HepG2 (cell line): ENCODE measurements around the gene PCYT2. TPM values are rescaled to one million over a fixed set of nuclear protein-coding genes. Genes with fewer than 3 reads are reported as not detected.

Experiments used
- ATF4 ChIP-seq, 2 experiments: fragments of 450-650 bp in 1 of 2; sonication (generic) in 1 of 2; formaldehyde crosslinking; IDR thresholded peaks; 2 replicates each; pipeline versions ENCODE4 v1.5.0 to v1.8.0; 2020 to 2022; ENCODE audit warnings: mild to moderate bottlenecking in 1 of 2, missing genetic modification reagents in 1 of 2
- BATF2 ChIP-seq: sonication (generic); formaldehyde crosslinking; IDR thresholded peaks from 2 replicates; pipeline ENCODE4 v1.8.0; 2022; ENCODE audit warnings: mild to moderate bottlenecking, missing genetic modification reagents, moderate library complexity
- CENPBD1 ChIP-seq: sonication (generic); formaldehyde crosslinking; IDR thresholded peaks from 2 replicates; pipeline ENCODE4 v1.8.0; 2022; ENCODE audit warnings: missing genetic modification reagents, low read depth, mild to moderate bottlenecking, borderline replicate concordance
- CENPT ChIP-seq: sonication (generic); formaldehyde crosslinking; IDR thresholded peaks from 2 replicates; pipeline ENCODE4 v1.8.0; 2022; ENCODE audit warnings: low read depth, mild to moderate bottlenecking, moderate library complexity, missing genetic modification reagents
- DMAP1 ChIP-seq: IDR thresholded peaks from 2 replicates; pipeline ENCODE4 v1.6.1; 2016
- DZIP1 ChIP-seq: sonication (generic); formaldehyde crosslinking; IDR thresholded peaks from 2 replicates; pipeline ENCODE4 v1.5.0; 2020; ENCODE audit warnings: mild to moderate bottlenecking, missing genetic modification reagents
- HMG20A ChIP-seq: IDR thresholded peaks from 2 replicates; pipeline ENCODE4 v1.6.1; 2016; ENCODE audit warnings: borderline replicate concordance
- KDM5A ChIP-seq: fragments of 200-600 bp; sonication (generic); IDR thresholded peaks from 2 replicates; pipeline ENCODE4 v1.7.0; 2018; ENCODE audit warnings: antibody characterized with exemption, mild to moderate bottlenecking, low read length, borderline replicate concordance
- NFE2L2 ChIP-seq: fragments of 150-350 bp; IDR thresholded peaks from 2 replicates; pipeline ENCODE4 v1.6.1; 2014; ENCODE audit warnings: low read length
- NKX3-1 ChIP-seq: sonication (generic); formaldehyde crosslinking; IDR thresholded peaks from 2 replicates; pipeline ENCODE4 v1.5.0; 2020; ENCODE audit warnings: missing genetic modification reagents
- RBAK ChIP-seq: sonication (generic); formaldehyde crosslinking; IDR thresholded peaks from 2 replicates; pipeline ENCODE4 v1.5.1; 2020; ENCODE audit warnings: mild to moderate bottlenecking, missing genetic modification reagents
- RXRA ChIP-seq: sonication (generic); formaldehyde crosslinking; IDR thresholded peaks from 2 replicates; pipeline ENCODE4 v1.5.1; 2020; ENCODE audit warnings: missing genetic modification reagents
- SKI ChIP-seq: fragments of 450-650 bp; IDR thresholded peaks from one replicate; pipeline ENCODE4 v1.6.1; 2018; ENCODE audit warnings: mild to moderate bottlenecking; ENCODE audit not compliant: partially characterized antibody
- SMAD3 ChIP-seq: sonication (generic); formaldehyde crosslinking; IDR thresholded peaks from 2 replicates; pipeline ENCODE4 v1.4.0; 2020; ENCODE audit warnings: missing genetic modification reagents
- SP2 ChIP-seq: sonication (generic); formaldehyde crosslinking; IDR thresholded peaks from 2 replicates; pipeline ENCODE4 v1.5.1; 2020; ENCODE audit warnings: mild to moderate bottlenecking, missing genetic modification reagents
- SP5 ChIP-seq: IDR thresholded peaks from 2 replicates; pipeline ENCODE4 v1.6.1; 2016; ENCODE audit warnings: low read depth, borderline replicate concordance
- TEAD3 ChIP-seq: optimal IDR thresholded peaks from 2 replicates; pipeline ENCODE3; 2016; ENCODE audit warnings: borderline replicate concordance
- WIZ ChIP-seq: sonication (generic); formaldehyde crosslinking; IDR thresholded peaks from 2 replicates; pipeline ENCODE4 v1.5.1; 2020; ENCODE audit warnings: mild to moderate bottlenecking, missing genetic modification reagents
- XRCC5 ChIP-seq: fragments of 200-400 bp; formaldehyde crosslinking; optimal IDR thresholded peaks from 2 replicates; pipeline ENCODE3; 2017; ENCODE audit warnings: mild to moderate bottlenecking, low read length
- ZKSCAN5 ChIP-seq: sonication (generic); formaldehyde crosslinking; IDR thresholded peaks from 2 replicates; pipeline ENCODE4 v1.5.1; 2020; ENCODE audit warnings: mild to moderate bottlenecking, missing genetic modification reagents
- ZNF264 ChIP-seq: sonication (generic); formaldehyde crosslinking; IDR thresholded peaks from 2 replicates; pipeline ENCODE4 v1.4.0; 2020; ENCODE audit warnings: missing genetic modification reagents
- ZNF441 ChIP-seq: sonication (generic); formaldehyde crosslinking; IDR thresholded peaks from 2 replicates; pipeline ENCODE4 v1.7.0; 2021; ENCODE audit warnings: missing genetic modification reagents, borderline replicate concordance
- ZNF543 ChIP-seq: sonication (generic); formaldehyde crosslinking; IDR thresholded peaks from 2 replicates; pipeline ENCODE4 v1.4.0; 2020; ENCODE audit warnings: mild to moderate bottlenecking, missing genetic modification reagents
- ZNF557 ChIP-seq: sonication (generic); formaldehyde crosslinking; IDR thresholded peaks from 2 replicates; pipeline ENCODE4 v1.4.0; 2020; ENCODE audit warnings: missing genetic modification reagents
- ZNF607 ChIP-seq: sonication (generic); formaldehyde crosslinking; IDR thresholded peaks from 2 replicates; pipeline ENCODE4 v1.5.1; 2020; ENCODE audit warnings: missing genetic modification reagents, mild to moderate bottlenecking, borderline replicate concordance
- ZNF614 ChIP-seq: IDR thresholded peaks from 2 replicates; pipeline ENCODE4 v1.6.1; 2018; ENCODE audit warnings: missing biosample characterization, missing genetic modification reagents, inconsistent platforms, borderline replicate concordance
- ZNF7 ChIP-seq: IDR thresholded peaks from 2 replicates; pipeline ENCODE4 v1.6.1; 2016; ENCODE audit warnings: missing biosample characterization, missing genetic modification reagents
- ZNF879 ChIP-seq: sonication (generic); formaldehyde crosslinking; IDR thresholded peaks from 2 replicates; pipeline ENCODE4 v1.8.1; 2023; ENCODE audit warnings: missing genetic modification reagents
- ZSCAN9 ChIP-seq: IDR thresholded peaks from 2 replicates; pipeline ENCODE4 v1.6.1; 2016; ENCODE audit warnings: borderline replicate concordance
- polyA plus RNA-seq, 8 experiments: library from polyadenylated mRNA; depleted of rRNA in 3 of 8; stranded (reverse) in 7 of 8; unstranded in 1 of 8; fragments of >200 nt; fragmentation: Illumina TruSeq in 4 of 8; extraction: Trizol in 4 of 8; gene quantifications; 2 replicates each; pipeline versions ENCODE4 v1.2.1 to v1.2.3, GENCODE V29; 2011 to 2016; ENCODE audit warnings: low read depth in 4 of 8, missing spikeins in 1 of 8, mixed read lengths in 1 of 8; ENCODE audit not compliant: insufficient read depth in 1 of 8
- total RNA-seq, 5 experiments: library from RNA; depleted of rRNA; stranded (reverse); fragments of >200 nt; fragmentation: Illumina TruSeq; extraction: Trizol; gene quantifications; 2 replicates each; pipeline ENCODE4 v1.2.3, GENCODE V29; 2016; ENCODE audit warnings: low read depth in 1 of 5

The PCYT2 gene
- total and polyA plus RNA-seq, 2 of the 13 experiments (the other 11 are each of a cell fraction or from before 2014, with no cell fraction given) = 147 to 297 TPM

GRCh38 chr17:81959362-81960129, 48.3 kb upstream of the PCYT2 start (continued):
- 0 out of 2 replicates have a peak, but pooled peaks have one; percentile 87 for TF ChIP-seq ZNF441
- no peak for TF ChIP-seq ZNF7 (CRISPR knock-in tag)
- TF ChIP-seq CENPBD1 = no peak
- no peak for TF ChIP-seq RBAK (CRISPR knock-in tag)
- 0 out of 2 replicates have a peak, but pooled peaks have one; percentile 13 for TF ChIP-seq ZSCAN9 (CRISPR knock-in tag)
- TF ChIP-seq BATF2 = peak; percentile 48; the same call in 1 of the 2 replicates
- no peak for TF ChIP-seq ZNF264 (CRISPR knock-in tag)
- no peak for TF ChIP-seq TEAD3
- no peak for TF ChIP-seq NKX3-1 (CRISPR knock-in tag)
- no peak for TF ChIP-seq ZNF614 (CRISPR knock-in tag)
- peak; percentile 10; the same call in 1 of the 2 replicates for TF ChIP-seq DZIP1 (CRISPR knock-in tag)
- TF ChIP-seq SKI = peak; percentile 84
- no peak for TF ChIP-seq NFE2L2
- TF ChIP-seq RXRA (CRISPR knock-in tag) = peak; percentile 60
- no peak for TF ChIP-seq HMG20A (CRISPR knock-in tag)
- no peak for TF ChIP-seq ZKSCAN5 (CRISPR knock-in tag)
- TF ChIP-seq ZNF543 (CRISPR knock-in tag) = no peak
- TF ChIP-seq SP2 (CRISPR knock-in tag) = 0 out of 2 replicates have a peak, but pooled peaks have one; percentile 13
- peak; percentile 74 for TF ChIP-seq XRCC5
- TF ChIP-seq ATF4 (CRISPR knock-in tag; IDR thresholded peaks at IDR 0.05) = no peak
- peak; percentile 90; the same call in 1 of the 2 replicates for TF ChIP-seq CENPT (CRISPR knock-in tag)
- TF ChIP-seq KDM5A = no peak; the same call in 1 of the 2 replicates
- no peak for TF ChIP-seq SP5 (CRISPR knock-in tag)
- TF ChIP-seq SMAD3 (CRISPR knock-in tag) = no peak
- no peak for TF ChIP-seq ZNF879 (CRISPR knock-in tag)
- TF ChIP-seq WIZ (CRISPR knock-in tag) = no peak
- TF ChIP-seq ZNF557 = no peak
- peak; percentile 50 for TF ChIP-seq ZNF607 (CRISPR knock-in tag)
- 0 out of 2 replicates have a peak, but pooled peaks have one; percentile 18 for TF ChIP-seq DMAP1 (CRISPR knock-in tag)
